HG03139 (cell line): ENCODE measurements around the gene GCNT2.
A peak's percentile ranks its signal among the peaks of the same experiment; 100 is the strongest.
"Not testable (repeated sequence)": the region's sequence is repeated elsewhere in the genome, so short reads cannot be mapped to it uniquely, and the experiment has no call there.

ENCODE experiments used
- ATAC-seq: cut with Tn5 transposase; IDR thresholded peaks from one replicate; pipeline ENCODE4 v1.9.1; 2021; ENCODE audit not compliant: unreplicated experiment

The GCNT2 gene

GRCh38 chr6:10521104-10521808 is at the start of gene GCNT2:
GCNT2 (plus strand) TSS chr6:10521351; CDS start chr6:10528912, 7,561 bp downstream.
- no peak for ATAC-seq

- no peak for ATAC-seq
These were observed 48.5 kb upstream of the GCNT2 start for GRCh38 chr6:10472634-10473033.

GRCh38 chr6:10478187-10479040 is 42.7 kb upstream of the GCNT2 start:
- ATAC-seq: peak; percentile 73

GRCh38 chr6:10479939-10480700 is 41.0 kb upstream of the GCNT2 start:
- no peak for ATAC-seq

GRCh38 chr6:10481101-10481500 is 40.0 kb upstream of the GCNT2 start:
- ATAC-seq: no peak

- ATAC-seq: no peak
These were observed 38.4 kb upstream of the GCNT2 start for GRCh38 chr6:10482636-10483257.

GRCh38 chr6:10484912-10485311 is 36.2 kb upstream of the GCNT2 start:
- no peak for ATAC-seq

GRCh38 chr6:10485406-10485805 is 35.7 kb upstream of the GCNT2 start:
- ATAC-seq: no peak

GRCh38 chr6:10486215-10486614 is 34.9 kb upstream of the GCNT2 start:
- ATAC-seq: no peak

- ATAC-seq: not testable (repeated sequence)
These were observed 34.1 kb upstream of the GCNT2 start for GRCh38 chr6:10486944-10487588.

- ATAC-seq: no peak
These were observed 33.4 kb upstream of the GCNT2 start for GRCh38 chr6:10487668-10488327.

GRCh38 chr6:10491463-10491862 is 29.7 kb upstream of the GCNT2 start:
- no peak for ATAC-seq

GRCh38 chr6:10491905-10492304 is 29.2 kb upstream of the GCNT2 start:
- not testable (repeated sequence) for ATAC-seq

- no peak for ATAC-seq
These were observed 26.1 kb upstream of the GCNT2 start for GRCh38 chr6:10495029-10495428.

GRCh38 chr6:10505529-10505928 is 15.6 kb upstream of the GCNT2 start:
- no peak for ATAC-seq

- ATAC-seq: no peak
These were observed 13.9 kb upstream of the GCNT2 start for GRCh38 chr6:10507298-10507697.

- ATAC-seq: no peak
These were observed 13.4 kb upstream of the GCNT2 start for GRCh38 chr6:10507715-10508114.

GRCh38 chr6:10510592-10511367 is 10.4 kb upstream of the GCNT2 start:
- peak; percentile 94 for ATAC-seq

- no peak for ATAC-seq
These were observed 9.7 kb upstream of the GCNT2 start for GRCh38 chr6:10511477-10511876.
